Peyer's patch (tissue), 4 donors: Measurements from ENCODE around the gene CLEC20A.

Experiments used
- POLR2A ChIP-seq, 2 donors: fragments of 450-650 bp; IDR thresholded peaks; one replicate each; pipeline ENCODE4 v1.5.1; 2017; ENCODE audit warnings: antibody characterized with exemption in 2 of 2, mild to moderate bottlenecking in 2 of 2, moderate library complexity in 2 of 2
- TF ChIP-seq, protein P1 (sequence below), 6 experiments: fragments of 450-650 bp in 4 of 6; fragments of 200-600 bp in 2 of 6; sonication (generic) in 1 of 6; IDR thresholded peaks; one replicate each; pipeline ENCODE4 v1.5.1; 2017 to 2019; ENCODE audit warnings: antibody characterized with exemption in 6 of 6, mild to moderate bottlenecking in 3 of 6, moderate library complexity in 1 of 6

- TF ChIP-seq POLR2A (IDR thresholded peaks at IDR 0.05): no peak
- TF ChIP-seq, protein P1, sequence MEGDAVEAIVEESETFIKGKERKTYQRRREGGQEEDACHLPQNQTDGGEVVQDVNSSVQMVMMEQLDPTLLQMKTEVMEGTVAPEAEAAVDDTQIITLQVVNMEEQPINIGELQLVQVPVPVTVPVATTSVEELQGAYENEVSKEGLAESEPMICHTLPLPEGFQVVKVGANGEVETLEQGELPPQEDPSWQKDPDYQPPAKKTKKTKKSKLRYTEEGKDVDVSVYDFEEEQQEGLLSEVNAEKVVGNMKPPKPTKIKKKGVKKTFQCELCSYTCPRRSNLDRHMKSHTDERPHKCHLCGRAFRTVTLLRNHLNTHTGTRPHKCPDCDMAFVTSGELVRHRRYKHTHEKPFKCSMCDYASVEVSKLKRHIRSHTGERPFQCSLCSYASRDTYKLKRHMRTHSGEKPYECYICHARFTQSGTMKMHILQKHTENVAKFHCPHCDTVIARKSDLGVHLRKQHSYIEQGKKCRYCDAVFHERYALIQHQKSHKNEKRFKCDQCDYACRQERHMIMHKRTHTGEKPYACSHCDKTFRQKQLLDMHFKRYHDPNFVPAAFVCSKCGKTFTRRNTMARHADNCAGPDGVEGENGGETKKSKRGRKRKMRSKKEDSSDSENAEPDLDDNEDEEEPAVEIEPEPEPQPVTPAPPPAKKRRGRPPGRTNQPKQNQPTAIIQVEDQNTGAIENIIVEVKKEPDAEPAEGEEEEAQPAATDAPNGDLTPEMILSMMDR (IDR thresholded peaks at IDR 0.05): no peak
Observed at GRCh38 chr1:178452013-178452412, 44.8 kb downstream of the CLEC20A start.
